Measurements from ENCODE around the gene BHLHA15. TPM values are rescaled to one million over a fixed set of nuclear protein-coding genes. Genes with fewer than 3 reads are reported as not detected.

BHLHA15 gene
- total and polyA plus RNA-seq, 2 of the 8 experiments (the other 6 are each of a cell fraction or from before 2014, with no cell fraction given) = 1.1 to 2.7 TPM

- H4K20me1 ChIP-seq (replicated peaks in 1 of 2; ENCODE audit: control insufficient read depth in 1 of 2, insufficient read depth in 2 of 2, low read length in 2 of 2) = peaks cover 6 to 14% of the 10 kb centered on the region in 2 experiments
- ChIA-PET CTCF (ENCODE audit: partially characterized antibody) (interaction anchor here (0.6 to 15.9 kb wide), 16 partner anchors 8 to 319 kb away, joined by 3 to 476 read pairs (median 4); partner anchors contain the start of gene LMTK2), POLR2A (ENCODE audit: partially characterized antibody) (interaction anchor here (0.6 to 1.4 kb wide), 2 partner anchors 7 to 16 kb away, joined by 3 read pairs; no protein-coding TSS in a partner anchor)
- 88% methylated on average over 16 of the region's 16 CpGs; no CpG with 5 or more reads in 1 of the 2 experiments for WGBS, 2 experiments (ENCODE audit: extremely low coverage in 1 of 2, insufficient coverage in 1 of 2, insufficient read length in 1 of 2, insufficient replicate concordance in 2 of 2, low coverage in 1 of 2, low lambda C conversion rate in 2 of 2, missing lambda C conversion rate in 1 of 2)
- no peak overlapping the region; the same call in 1 of the 2 replicates for H3K27ac ChIP-seq (ENCODE audit: low read depth, low read length)
- no peak overlapping the region for H3K14ac ChIP-seq (ENCODE audit: insufficient read length)
- H3K4ac ChIP-seq (replicated peaks; ENCODE audit: insufficient read length, low read depth, low read length) = no peak overlapping the region
- no peaks in the 10 kb centered on the region; a peak in 1 of 7 replicates for H3K4me1 ChIP-seq (replicated peaks in 1 of 4; ENCODE audit: control insufficient read depth in 3 of 4, insufficient read depth in 4 of 4, low read length in 3 of 4)
- H4K91ac ChIP-seq (replicated peaks; ENCODE audit: insufficient read length, low read length) = no peak overlapping the region
- H3K9me3 ChIP-seq (ENCODE audit: insufficient read depth in 2 of 2, low read depth in 1 of 2, low read length in 1 of 2) = no peaks in the 10 kb centered on the region
- no peak overlapping the region for H3K4me3 ChIP-seq (ENCODE audit: extremely low read depth in 1 of 4, insufficient read depth in 2 of 4, low read depth in 3 of 4, low read length in 4 of 4)
- H2BK12ac ChIP-seq (ENCODE audit: low read depth, low read length) = no peak overlapping the region
- no peak overlapping the region for H2AFZ ChIP-seq (ENCODE audit: low read length)
- peaks cover 9% of the 10 kb centered on the region for H3K79me1 ChIP-seq (ENCODE audit: low read depth, low read length)
- no peak overlapping the region for H3K56ac ChIP-seq (replicated peaks; ENCODE audit: insufficient read length, low read depth, low read length)
- no peak overlapping the region for H2BK20ac ChIP-seq (ENCODE audit: low read length)
- no peak overlapping the region for H3K23ac ChIP-seq (ENCODE audit: insufficient read length)
- no peak for FAIRE-seq
- no peak overlapping the region for H3K18ac ChIP-seq (ENCODE audit: extremely low read depth, low read length)
- 0 out of 4 replicates have a peak, but pooled peaks cover 3 to 4% of the 10 kb centered on the region in 2 experiments for H3K79me2 ChIP-seq (ENCODE audit: control insufficient read depth in 1 of 2, insufficient read depth in 2 of 2, low read length in 2 of 2)
- no peaks in the 10 kb centered on the region for H3K27me3 ChIP-seq (replicated peaks in 1 of 4; ENCODE audit: control insufficient read depth in 3 of 4, extremely low read depth in 1 of 4, insufficient read depth in 3 of 4, low read length in 3 of 4)
- no peaks in the 10 kb centered on the region for H3K23me2 ChIP-seq (ENCODE audit: low read depth, low read length)
- no peak overlapping the region for H2BK15ac ChIP-seq (ENCODE audit: low read length)
- H3K9ac ChIP-seq (replicated peaks in 1 of 4; ENCODE audit: extremely low read depth in 1 of 4, low read depth in 3 of 4, low read length in 3 of 4) = no peak overlapping the region
- H2BK120ac ChIP-seq (replicated peaks; ENCODE audit: low read depth, low read length) = no peak overlapping the region
- no peak overlapping the region for H2BK5ac ChIP-seq (ENCODE audit: low read depth, low read length)
- peaks cover 0 to 10% (median 6%) of the 10 kb centered on the region in 4 experiments; a peak in 3 of 8 replicates for H3K36me3 ChIP-seq (ENCODE audit: control insufficient read depth in 2 of 4, insufficient read depth in 4 of 4, low read length in 3 of 4)
- peak overlapping the region; percentile 58; the same call in 1 of the 2 replicates for H4K8ac ChIP-seq (ENCODE audit: extremely low read depth, insufficient read depth, low read length)
- no peak overlapping the region for H2AK5ac ChIP-seq (ENCODE audit: low read depth, low read length)
- no peak overlapping the region for H4K5ac ChIP-seq (ENCODE audit: insufficient read length, low read depth, low read length)
- no peak for DNase-seq (ENCODE audit: low read depth in 1 of 2, low spot score in 2 of 2)
- H3K4me2 ChIP-seq (ENCODE audit: insufficient read depth in 1 of 2, low read depth in 2 of 2, low read length in 2 of 2) = no peak overlapping the region
- TF ChIP-seq PHF8 (conservative IDR thresholded peaks at IDR 0.05; ENCODE audit: low read depth, low read length) = no peak
- no peak for TF ChIP-seq POLR2AphosphoS5 (IDR thresholded peaks at IDR 0.05; ENCODE audit: low read depth, low read length)
- TF ChIP-seq EGR1 (IDR thresholded peaks at IDR 0.05; ENCODE audit: borderline replicate concordance, low read depth, low read length) = no peak
- TF ChIP-seq, protein P1, sequence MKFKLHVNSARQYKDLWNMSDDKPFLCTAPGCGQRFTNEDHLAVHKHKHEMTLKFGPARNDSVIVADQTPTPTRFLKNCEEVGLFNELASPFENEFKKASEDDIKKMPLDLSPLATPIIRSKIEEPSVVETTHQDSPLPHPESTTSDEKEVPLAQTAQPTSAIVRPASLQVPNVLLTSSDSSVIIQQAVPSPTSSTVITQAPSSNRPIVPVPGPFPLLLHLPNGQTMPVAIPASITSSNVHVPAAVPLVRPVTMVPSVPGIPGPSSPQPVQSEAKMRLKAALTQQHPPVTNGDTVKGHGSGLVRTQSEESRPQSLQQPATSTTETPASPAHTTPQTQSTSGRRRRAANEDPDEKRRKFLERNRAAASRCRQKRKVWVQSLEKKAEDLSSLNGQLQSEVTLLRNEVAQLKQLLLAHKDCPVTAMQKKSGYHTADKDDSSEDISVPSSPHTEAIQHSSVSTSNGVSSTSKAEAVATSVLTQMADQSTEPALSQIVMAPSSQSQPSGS (IDR thresholded peaks at IDR 0.05; ENCODE audit: low read length) = no peak
- TF ChIP-seq CREB1 (IDR thresholded peaks at IDR 0.05) = no peak
- no peak for TF ChIP-seq GTF2F1 (IDR thresholded peaks at IDR 0.05; ENCODE audit: borderline replicate concordance, low read depth, low read length)
- no peak for TF ChIP-seq CHD1 (IDR thresholded peaks at IDR 0.05; ENCODE audit: low read depth, low read length)
- TF ChIP-seq POU5F1 (IDR thresholded peaks at IDR 0.05; ENCODE audit: low read depth, low read length) = no peak
- TF ChIP-seq TAF1 (IDR thresholded peaks at IDR 0.05; ENCODE audit: low read depth, low read length) = no peak
- no peak for TF ChIP-seq SP4 (IDR thresholded peaks at IDR 0.05; ENCODE audit: low read length)
- no peak for TF ChIP-seq RBBP5 (IDR thresholded peaks at IDR 0.05; ENCODE audit: borderline replicate concordance, low read depth, low read length)
Observed at GRCh38 chr7:98163704-98164494, 47.3 kb upstream of the BHLHA15 start.

Measured in H1 (cell line).